GM18508 (cell line): ENCODE measurements around the gene PAIP2.
A peak's percentile ranks its signal among the peaks of the same experiment; 100 is the strongest.
"Not testable (repeated sequence)": the region's sequence is repeated elsewhere in the genome, so short reads cannot be mapped to it uniquely, and the experiment has no call there.

Experiments used
- ATAC-seq: cut with Tn5 transposase; IDR thresholded peaks from one replicate; pipeline ENCODE4 v1.9.1; 2021; ENCODE audit warnings: moderate number of reproducible peaks; ENCODE audit not compliant: insufficient read depth, unreplicated experiment

PAIP2 gene

GRCh38 chr5:139341689-139342422 lies at the start of gene PAIP2:
Gene PAIP2 (plus strand): TSS chr5:139341854. CDS start chr5:139363785, 21,931 bp downstream.
- peak; percentile 67 for ATAC-seq

- ATAC-seq = no peak
These were observed 48.5 kb upstream of the PAIP2 start for GRCh38 chr5:139293202-139293506.

GRCh38 chr5:139293507-139294373 lies 47.9 kb upstream of the PAIP2 start, which contains the start of gene MATR3:
Gene MATR3 (plus strand): TSS chr5:139293740. CDS start chr5:139307416, 13,676 bp downstream.
- ATAC-seq = peak; percentile 39

GRCh38 chr5:139294374-139295165 lies 47.1 kb upstream of the PAIP2 start:
- ATAC-seq = peak; percentile 3

GRCh38 chr5:139295346-139296057 lies 46.2 kb upstream of the PAIP2 start:
- no peak for ATAC-seq

- ATAC-seq = no peak
These were observed 45.5 kb upstream of the PAIP2 start for GRCh38 chr5:139296198-139296597.

GRCh38 chr5:139296862-139297326 lies 44.8 kb upstream of the PAIP2 start:
- no peak for ATAC-seq

GRCh38 chr5:139297439-139298133 lies 44.1 kb upstream of the PAIP2 start:
- ATAC-seq = no peak

GRCh38 chr5:139298242-139298641 lies 43.4 kb upstream of the PAIP2 start:
- ATAC-seq = no peak

- no peak for ATAC-seq
These were observed 42.2 kb upstream of the PAIP2 start for GRCh38 chr5:139299486-139299885.

- no peak for ATAC-seq
These were observed 39.7 kb upstream of the PAIP2 start for GRCh38 chr5:139301808-139302499.

GRCh38 chr5:139304391-139305324 lies 37.0 kb upstream of the PAIP2 start:
- ATAC-seq = no peak

- ATAC-seq = no peak
These were observed 35.5 kb upstream of the PAIP2 start for GRCh38 chr5:139306197-139306596.

- no peak for ATAC-seq
These were observed 34.9 kb upstream of the PAIP2 start for GRCh38 chr5:139306628-139307379.

- ATAC-seq = no peak
These were observed 32.9 kb upstream of the PAIP2 start for GRCh38 chr5:139308797-139309196.

- not testable (repeated sequence) for ATAC-seq
These were observed 30.9 kb upstream of the PAIP2 start for GRCh38 chr5:139310715-139311186.

GRCh38 chr5:139312075-139312474 lies 29.6 kb upstream of the PAIP2 start:
- no peak for ATAC-seq
